CD4-positive, alpha-beta T cell treated with Interleukin-17A for 4 hours (primary cell): ENCODE data around the gene PRR14.
A peak's percentile ranks its signal among the peaks of the same experiment; 100 is the strongest.
"Not testable (repeated sequence)": the region's sequence is repeated elsewhere in the genome, so short reads cannot be mapped to it uniquely, and the experiment has no call there.

ENCODE experiments used
- DNase-seq: peaks from one replicate; pipeline ENCODE4 v3.0.0-alpha.2; 2020; ENCODE audit warnings: mixed read lengths

Gene PRR14

DNA sequence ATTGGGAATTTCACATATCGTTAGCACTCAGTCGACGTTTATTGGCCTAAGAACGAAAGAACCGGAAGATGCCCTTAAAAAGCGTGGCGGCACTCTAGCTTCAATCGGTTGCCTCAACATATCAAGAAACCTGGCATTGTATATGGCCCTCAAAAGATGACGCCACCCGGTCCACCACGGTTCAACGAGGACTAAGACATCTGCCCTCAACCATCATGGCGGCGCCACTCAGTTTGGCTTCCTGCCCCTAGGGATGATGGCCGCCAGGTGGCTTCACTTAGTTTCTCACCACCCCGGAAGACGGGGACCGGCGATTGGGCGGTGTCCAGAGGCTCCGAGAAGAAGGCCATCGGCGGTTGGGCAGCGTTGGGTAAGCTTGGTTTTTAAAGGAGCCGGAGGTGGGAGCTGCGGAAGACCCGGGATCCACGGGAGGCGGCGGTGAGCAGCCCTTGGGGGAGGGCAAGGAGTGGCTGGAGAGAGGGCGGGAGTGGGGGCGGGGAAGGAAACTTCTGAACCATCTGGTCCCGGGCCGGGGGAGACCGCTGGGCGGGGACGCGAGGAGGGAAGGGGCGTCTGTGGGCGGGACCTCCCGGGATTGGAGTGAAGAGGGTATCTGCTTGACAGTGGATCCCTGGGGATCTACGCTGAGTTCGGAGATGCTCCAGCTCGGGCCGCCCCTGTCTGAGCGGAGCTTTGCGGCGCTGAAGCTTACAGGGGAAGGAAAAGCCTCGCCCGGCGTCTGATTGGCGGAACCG lies at the start of gene PRR14:
PRR14 (plus strand) TSS at position 592 of the 755 bp plus-strand sequence. CDS start 686 bp downstream, outside the sequence.
- peak; percentile 98 for DNase-seq

DNA sequence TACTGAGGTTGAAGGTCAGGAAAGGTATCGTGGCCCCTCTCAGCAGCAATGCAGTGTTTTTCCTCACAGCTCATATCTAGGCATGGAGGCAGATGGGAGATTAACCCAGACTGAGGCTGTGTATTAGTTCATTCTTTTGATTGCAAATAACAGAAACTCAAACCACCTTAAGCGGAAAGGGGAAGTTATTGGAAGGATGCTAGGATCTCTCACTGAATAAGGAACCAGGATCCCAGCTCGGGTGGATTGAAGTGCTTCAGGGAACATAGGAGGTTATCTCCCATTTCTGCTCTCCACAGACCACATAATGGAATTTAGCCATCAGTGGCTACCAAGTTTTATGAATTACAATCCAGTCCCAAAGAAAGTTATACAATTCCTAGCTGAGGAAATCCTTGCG lies 48.8 kb upstream of the PRR14 start:
- DNase-seq: no peak

DNA sequence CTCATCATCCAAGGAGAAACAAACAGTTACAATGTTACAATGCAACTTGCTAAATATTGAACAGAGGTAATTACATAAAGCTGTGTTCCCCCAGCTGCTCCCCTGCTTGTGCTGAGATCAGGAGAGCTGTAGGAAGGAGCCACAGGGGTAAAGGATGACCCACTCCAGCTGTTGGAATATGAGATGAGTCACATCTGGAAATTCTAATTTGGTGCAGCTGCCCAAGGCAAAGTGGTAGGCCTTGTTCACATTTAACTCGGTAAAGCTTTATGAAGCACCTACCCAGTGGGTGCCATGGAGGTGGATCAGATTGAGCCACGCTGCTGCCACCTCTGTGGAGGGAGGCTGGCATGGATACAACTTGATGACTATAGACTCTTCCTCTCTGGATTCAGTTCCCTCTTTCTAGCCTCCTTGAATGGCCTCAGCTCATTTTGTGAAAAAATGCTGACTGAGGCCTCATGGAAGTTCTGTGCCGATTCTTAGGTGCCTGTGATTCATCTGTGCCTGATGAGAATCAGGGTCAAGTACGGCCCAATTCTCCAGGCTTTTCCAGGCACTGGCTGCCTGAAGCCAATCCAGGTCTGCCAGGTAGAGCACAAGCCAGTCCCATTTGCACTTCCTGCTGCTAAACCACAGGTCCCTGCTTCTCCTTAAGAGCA lies 48.0 kb upstream of the PRR14 start:
- no peak for DNase-seq

DNA sequence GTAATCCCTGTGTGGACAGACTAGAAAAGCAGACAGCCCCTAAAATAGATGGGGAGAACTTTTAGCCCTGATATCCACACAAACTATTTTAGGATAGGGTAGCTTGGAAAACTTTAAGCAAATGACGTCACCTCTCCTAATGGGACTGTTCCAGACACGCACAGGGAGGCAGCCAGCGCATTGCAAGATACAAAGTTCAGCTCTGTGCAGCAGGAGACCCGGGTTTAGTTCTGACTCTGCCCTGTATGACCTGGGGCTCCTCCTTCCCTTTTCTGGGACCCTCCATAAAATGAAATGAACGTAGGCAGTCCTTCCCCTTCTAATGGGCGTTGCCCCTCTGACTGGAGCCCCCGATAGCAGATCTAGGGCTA lies 46.8 kb upstream of the PRR14 start:
- DNase-seq: no peak

DNA sequence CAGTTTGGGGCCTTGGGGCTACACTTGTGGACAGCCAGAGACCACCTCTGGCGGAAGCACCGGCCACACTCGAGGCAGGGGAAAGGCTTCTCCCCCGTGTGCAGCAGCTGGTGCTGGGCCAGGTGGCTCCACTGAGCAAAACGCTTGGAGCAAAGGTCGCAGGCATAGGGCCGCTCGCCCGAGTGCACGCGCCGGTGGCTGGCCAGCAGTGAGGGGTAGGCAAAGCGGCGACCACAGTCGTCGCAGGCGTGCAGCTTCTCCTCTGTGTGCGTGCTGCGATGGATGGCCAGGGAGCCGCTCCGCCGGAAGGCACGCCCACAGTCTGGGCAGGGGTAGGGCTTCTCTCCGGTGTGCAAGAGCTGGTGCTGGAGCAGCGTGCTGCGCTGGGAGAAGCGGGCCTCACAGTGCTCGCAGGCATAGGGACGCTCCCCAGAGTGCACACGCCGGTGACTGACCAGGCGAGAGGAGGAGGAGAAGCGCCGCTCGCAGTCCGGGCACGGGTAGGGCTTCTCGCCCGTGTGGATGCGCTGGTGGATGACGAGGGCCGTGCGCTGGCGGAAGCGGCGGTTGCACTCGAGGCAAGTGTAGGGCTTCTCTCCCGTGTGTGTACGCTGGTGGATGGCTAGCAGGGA lies 46.3 kb upstream of the PRR14 start:
- DNase-seq: no peak

DNA sequence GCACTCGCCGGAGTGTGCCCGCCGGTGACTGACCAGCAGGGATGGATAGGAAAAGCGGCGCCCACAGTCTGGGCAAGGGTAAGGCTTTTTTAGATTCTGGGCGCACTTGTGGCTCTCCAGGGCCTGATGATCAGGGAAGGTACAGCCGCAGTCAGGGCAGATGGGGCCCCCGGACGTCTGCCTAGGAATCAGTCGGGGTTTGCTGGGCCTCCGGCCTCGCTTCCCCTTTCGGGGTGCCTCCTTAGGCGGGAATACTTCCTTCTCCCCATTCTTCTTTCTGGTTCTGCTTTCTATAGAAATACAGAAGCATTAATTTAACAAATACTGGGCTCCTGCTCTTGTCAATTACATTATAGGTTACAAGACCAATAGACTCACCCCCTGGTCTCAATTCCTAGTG lies 45.6 kb upstream of the PRR14 start:
- no peak for DNase-seq

DNA sequence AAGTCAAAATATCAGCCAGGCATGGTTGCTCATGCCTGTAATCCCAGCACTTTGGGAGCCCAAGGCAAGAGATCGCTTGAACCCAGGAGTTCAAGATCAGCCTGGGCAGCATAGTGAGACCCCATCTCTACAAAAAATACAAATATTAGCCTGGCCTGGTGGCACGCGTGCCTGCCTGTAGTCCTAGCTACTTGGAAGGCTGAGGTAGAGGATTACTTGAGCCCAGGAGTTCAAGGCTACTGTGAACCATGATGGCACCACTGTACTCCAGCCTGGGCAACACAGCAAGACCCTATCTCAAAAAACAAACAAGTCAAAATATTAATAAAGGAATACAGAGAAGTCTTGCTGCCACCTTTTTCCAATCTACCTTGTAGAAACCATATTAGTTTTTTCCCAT lies 44.8 kb upstream of the PRR14 start:
- DNase-seq: no peak

DNA sequence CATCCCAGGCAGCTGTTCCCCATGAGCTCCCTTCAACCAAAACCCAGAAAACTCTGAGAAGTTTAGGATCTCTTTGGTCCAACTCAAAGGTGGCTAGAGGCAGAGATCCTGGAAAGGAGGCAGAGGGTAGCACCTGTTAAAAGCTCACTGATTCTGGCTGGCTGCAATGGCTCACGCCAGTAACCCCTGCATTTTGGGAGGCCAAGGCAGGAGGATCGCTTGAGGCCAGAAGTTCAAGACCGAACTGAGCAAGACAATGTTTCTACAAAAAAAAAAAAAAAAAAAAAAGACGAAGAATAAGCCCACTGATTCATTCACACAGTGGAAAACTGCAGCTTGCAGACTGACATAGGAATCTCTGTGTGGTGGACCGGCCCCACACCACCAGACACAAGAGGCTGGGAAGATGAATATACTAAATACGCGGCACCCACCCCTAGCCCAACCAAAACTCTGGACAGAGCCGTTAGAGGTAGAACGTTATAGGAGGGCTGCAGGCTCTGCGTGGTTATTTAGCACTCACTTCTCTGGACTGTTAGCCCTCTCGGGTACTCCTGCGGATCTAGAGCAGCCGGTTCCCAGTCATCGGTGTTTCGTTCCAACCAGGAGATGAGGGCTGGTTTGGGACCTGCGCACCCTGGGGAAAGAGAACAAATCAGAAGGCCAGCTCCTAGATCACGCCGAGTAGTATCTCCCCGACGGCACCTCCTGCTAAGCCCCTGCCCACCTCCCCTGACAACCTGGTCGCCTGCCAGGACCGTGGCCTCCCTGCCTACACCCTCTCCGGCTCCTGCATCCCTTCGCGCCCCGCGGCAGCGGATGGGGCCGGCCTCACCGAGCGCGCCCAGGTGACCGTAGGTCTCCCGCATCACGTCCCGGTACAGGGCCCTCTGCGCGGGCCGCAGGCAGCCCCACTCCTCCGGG lies 41.5 kb upstream of the PRR14 start:
- peak; percentile 54 for DNase-seq

DNA sequence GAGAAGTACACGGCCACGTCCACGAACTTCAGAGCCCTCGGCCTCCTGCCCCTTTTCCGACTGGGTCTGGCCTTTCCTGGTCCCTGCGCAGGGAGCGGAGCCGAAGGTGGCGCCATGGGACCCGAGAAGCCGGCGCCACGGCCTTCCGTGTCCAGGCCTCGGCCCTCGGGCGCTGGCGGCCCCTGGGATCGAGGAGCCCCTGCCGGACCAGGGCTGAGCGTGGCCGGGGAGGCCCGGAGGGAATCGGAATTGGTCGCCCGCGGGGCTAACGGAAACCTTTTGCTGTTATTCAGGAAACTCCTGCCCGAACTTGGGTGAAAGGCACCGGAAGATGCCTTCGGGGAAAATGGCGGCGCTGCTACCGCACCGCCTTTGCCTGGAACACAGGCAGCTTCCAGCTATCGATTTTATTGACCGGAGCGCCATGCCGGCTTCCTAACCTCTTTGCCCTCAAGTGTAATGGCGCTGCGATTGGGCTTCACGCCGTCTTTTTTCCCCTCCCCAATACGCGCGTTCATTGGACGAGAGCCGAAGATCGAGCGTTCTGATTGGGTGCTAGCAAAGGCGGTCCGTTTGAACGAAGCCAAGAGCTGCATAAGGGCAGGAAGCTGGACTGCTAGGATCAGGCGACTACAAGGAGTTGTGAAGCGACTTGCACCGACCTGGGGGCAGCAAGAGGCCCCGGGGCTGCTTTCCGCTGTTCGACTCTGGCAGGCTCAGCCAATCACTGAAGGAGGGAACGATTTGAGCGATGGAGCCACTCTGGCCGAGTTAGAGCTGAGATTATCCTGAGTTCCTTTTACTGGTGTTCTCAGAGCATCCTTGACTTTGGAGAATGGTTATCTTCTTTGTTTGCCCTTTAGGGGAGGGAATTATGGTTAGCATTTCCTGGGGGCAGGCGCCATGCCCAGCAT lies 40.6 kb upstream of the PRR14 start, which contains the start of gene ZNF689:
ZNF689 (minus strand) TSS at position 464 of the 914 bp plus-strand sequence; CDS start at position 116, 348 bp downstream.
- DNase-seq: peak; percentile 92

DNA sequence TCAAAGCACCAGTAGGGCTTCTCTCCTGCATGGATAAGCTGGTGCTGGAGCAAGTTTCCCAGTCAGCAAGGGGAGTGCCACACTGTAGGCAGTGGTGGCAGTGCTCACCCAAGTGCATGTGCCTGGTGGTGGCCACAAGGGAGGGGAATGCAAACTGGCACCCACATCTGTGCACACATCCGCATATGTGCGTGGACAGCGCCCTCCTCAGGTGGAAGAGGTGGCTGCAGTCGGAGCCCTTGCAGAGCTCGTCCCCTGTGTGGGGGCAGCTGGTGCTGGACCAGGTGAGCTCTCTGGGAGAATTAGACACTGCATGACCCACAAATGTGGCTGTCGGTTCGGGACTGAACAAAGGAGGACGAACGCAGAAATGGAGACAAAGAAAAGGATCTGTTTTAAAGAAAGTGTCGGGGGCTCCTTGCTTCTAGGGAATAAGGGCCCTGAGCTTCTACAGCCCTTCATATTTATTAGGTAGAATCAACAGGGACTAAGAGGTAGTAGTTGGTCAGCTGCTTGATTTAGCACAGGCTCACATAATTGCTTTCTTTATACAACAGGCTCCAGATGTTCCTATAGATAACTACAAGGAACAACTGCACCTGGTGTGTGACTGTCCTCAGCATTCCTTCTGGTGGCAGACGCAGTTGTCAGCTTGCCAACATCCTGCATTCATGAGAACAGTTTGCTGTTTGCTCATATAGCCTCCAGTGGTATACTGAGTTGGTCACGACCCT lies 35.2 kb upstream of the PRR14 start:
- peak; percentile 64 for DNase-seq

DNA sequence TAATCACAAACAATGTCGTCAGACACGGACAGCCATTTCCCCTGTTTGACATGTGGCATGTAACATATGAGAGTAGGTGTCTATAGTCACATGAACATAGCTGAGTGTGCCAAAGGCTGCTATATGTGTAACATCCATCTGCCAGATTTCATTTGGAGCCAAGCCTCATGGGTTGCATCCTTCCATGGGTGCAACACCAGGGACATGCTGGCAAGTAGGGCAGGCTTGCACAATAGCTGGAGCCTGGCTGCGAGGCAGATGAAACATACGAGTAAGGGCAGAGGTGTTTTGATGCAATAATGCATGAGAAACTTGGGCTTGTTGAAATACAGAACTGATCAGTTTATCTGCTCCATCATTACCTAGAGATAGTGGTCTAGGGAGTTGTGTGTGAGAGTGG lies 31.6 kb upstream of the PRR14 start:
- no peak for DNase-seq

DNA sequence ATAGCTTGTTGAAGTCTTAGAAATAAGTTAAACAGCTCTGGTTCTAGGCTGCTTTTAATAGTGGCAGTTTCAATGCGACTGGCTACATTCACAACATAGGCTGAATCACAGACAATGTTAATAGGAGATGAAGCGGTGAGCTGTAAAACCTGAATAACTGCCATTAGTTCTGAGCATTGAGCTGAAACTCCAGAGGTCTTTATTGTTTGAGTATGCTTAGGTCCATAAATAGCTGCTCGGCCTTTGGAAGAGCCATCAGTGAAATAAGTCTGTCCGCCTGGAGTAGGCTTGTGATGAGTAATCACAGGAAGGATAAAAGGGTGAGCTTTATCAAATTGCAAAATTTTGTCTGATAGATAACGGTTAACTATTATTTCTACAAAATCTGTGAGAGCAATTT lies 31.1 kb upstream of the PRR14 start:
- no peak for DNase-seq

DNA sequence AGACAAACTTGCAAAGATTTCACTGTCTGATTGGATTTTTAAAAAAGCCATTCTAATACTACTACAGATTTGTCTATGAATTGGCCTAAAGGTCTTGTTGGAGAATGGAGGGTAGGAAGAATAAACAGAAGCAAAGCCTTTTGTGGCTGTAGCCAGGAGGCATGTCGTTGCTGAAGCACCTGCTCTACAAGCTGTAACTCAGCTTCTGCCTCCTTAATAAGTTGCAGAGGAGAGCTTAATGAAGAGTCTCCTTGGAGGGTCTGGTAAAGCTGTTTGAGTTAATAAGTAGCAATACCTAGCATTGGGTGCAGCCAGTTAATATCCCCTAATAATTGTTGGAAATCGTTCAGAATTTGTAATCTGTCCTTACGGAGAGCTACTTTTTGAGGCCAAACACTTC lies 30.6 kb upstream of the PRR14 start:
- DNase-seq: no peak

DNA sequence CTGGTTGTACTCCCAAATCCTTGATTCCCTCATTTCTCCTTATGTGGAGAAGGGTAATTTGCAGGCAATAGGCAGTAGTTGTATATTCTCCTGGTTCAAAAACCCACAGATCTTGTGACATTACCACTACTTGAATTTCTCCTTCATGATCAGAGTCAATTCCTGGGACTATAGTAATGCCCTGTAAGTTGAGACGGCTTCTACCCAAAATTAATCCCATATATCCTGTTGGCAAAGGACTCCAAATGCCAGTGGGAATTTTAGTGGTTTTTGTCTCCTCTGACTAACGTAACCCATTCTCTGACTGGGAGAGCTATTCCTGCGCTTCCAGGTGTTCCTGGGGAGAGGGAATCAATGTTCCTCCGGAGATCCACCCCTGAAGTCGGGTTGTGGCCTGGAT lies 29.0 kb upstream of the PRR14 start:
- DNase-seq: no peak

DNA sequence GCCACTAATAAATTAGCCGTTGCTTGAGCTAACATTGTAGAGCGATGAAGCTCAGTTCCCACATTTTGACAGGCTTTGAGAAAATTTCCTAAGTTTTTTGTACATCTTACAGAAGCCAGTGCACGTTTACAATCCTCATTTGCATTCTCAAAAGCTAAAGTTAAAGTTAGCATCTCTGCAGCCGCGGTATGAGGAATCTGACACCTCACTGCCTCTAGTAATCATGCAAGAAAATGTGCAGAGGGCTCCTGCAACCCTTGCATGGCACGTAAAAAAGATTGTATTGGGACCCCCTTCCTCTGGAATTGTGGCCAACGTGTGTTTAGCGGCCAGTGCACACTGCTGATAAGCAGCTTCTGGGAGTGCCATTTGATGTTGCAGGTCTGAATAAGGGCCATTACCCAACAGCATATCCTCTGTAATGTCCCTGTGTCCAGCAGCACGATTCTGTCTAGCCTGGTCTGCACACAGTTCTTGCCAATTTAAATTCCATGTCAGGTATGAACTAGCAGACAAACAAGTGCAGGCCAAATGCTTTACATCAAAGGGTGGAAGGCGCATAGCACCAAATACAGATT lies 28.2 kb upstream of the PRR14 start:
- no peak for DNase-seq

DNA sequence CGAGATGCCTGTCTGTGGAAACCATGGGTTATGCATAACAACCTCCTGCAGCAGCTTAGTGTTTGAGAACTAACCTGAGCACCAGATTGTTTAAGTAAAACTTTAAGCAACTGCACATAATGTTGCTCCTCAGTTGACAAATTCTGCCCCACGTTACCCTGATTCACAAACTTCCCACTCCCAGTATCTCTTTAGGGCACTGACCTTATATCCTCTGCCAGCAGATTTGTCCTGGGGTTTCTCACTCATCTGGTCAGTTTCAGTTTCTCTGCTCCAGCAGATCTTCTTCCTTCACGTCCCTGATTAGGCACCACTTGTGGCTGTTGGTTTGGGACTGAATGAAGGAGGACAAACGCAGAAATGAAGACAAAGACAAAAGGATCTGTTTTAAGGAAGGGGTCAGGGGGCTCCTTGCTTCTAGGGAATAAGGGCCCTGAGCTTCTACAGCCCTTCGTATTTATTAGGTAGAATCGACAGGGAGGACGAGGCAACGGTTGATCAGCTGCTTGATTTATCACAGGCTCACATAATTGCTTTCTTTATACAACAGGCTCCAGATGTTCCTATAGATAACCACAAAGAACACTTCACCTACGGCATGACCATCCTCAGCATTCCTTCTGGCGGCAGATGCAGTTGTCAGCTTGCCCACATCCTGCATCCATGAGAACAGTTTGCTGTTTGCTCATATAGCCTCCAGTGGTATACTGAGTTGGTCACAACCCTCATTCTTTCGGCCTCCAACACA lies 27.1 kb upstream of the PRR14 start:
- DNase-seq: no peak

DNA sequence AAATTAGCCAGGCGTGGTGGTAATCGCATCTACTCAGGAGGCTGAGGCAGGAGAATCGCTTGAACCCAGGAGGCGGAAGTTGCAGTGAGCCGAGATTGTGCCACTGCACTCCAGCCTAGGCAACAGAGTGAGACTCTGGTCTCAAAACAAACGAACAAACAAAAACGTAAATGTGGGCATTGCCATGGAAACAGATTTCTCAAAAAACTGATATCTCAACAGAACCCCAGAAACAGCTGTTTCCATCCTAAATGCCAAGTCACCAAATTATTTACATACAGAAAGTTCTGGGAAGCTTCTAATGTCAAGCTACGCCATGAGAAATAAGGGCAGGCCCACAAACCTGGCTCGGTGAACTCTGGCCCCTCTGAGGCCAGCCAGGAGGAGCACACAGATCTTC lies 24.5 kb upstream of the PRR14 start:
- DNase-seq: no peak

DNA sequence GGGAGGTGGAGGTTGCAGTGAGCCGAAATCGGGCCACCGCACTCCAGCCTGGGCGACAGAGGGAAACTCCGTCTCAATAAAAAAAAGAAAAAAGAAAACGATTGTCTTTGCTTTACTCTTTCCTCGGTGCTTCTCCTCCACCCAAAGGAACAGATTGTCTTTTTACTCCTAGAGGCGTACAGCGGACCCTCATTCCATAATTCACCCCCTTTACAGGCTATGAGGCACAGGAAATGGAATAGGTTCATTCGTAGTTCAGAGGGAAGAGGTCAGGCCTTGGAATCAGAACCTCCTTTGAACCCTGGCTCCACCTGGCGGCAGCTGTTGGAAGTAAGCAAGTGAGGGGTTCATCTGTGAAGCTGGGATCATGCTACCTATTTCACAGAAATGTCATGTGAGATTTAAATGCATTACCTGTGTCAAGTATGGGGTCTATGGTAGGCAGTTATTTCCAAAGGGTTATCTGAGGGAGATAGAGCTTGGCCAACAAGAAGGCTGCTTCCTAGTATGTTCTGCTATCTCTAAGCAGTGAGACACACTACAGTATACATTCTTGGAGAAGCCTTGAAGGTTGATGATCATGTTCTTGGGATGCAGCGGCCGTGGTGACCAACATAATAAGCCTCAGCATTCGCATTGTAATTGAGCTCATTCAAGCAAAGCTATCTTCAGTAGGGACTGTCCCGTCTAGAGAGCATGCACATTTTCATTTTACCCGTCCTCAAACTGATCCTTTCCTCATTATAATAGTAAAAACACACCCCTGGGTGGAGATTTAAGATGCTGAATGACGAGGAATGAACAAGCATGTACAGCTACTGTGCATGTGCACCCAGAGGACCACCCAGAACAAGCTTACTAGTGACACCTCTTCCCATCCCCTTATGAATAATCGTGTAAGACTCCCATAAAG lies 21.9 kb upstream of the PRR14 start:
- peak; percentile 91 for DNase-seq

DNA sequence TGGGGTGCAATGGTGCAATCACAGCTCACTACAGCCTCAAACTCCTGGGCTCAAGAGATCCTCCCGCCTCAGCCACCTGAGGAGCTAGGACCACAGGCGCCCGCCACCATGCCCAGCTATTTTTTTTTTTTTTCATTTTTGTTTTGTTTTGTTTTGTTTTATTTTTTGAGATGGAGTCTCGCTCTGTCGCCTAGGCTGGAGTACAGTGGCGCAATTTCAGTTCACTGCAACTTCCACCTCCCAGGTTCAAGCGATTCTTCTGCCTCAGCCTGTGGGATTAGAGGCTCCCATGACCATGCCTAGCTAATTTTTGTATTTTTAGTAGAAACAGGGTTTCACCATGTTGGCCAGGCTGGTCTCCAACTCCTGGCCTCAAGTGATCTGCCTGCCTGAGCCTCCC lies 18.3 kb upstream of the PRR14 start:
- not testable (repeated sequence) for DNase-seq
